ENCODE data around the gene SETD2.
"Not testable (repeated sequence)": the region's sequence is repeated elsewhere in the genome, so short reads cannot be mapped to it uniquely, and the experiment has no call there.

SETD2 gene

GRCh38 chr3:47092090-47092489, 71.8 kb downstream of the SETD2 start:
- DNase-seq, result no peak

DNA sequence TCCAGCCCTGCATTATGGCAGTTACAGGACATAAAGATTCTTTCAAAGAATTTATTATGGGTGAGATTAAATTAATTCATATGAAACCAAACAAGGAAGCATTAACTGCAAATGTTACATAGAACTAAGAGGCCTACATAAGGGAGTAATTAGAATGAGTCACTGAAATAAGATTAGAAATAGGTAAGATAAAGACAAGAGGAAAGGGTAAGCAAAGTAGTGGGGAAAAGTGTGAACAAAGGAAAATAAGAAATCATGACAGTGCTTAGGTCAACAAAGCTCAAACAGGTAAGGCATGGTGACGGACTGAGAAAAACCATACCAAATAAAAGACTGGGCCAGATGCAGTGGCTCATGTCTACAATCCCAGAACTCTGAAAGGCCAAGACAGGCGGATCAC, 74.3 kb downstream of the SETD2 start:
- DNase-seq, result no peak

GRCh38 chr3:47086071-47086470, 77.8 kb downstream of the SETD2 start:
- no peak for DNase-seq

DNA sequence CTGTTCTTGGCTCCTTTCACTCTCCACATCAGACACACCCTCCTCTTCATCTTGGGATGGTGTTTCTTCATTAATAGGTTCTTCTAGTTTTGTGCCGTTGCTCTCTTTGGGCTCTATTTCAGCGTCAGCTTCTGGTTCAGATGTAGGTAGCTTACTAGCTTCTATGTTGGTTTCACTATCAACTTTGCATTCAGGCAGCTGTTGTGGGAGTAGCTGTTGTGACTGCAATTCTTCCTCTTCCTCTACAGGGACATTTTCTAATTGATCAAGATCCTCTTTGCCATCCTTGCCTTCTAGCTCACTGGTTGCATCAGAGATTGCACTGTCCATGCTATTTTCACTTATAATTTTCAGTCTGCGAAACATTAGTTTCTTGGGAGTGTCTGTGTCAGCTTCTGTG, 80.1 kb downstream of the SETD2 start:
- peak in 1 of 2 donors; percentile 8 for DNase-seq

- no peak for DNase-seq
Measured at GRCh38 chr3:47082519-47082918, 81.4 kb downstream of the SETD2 start.

DNA sequence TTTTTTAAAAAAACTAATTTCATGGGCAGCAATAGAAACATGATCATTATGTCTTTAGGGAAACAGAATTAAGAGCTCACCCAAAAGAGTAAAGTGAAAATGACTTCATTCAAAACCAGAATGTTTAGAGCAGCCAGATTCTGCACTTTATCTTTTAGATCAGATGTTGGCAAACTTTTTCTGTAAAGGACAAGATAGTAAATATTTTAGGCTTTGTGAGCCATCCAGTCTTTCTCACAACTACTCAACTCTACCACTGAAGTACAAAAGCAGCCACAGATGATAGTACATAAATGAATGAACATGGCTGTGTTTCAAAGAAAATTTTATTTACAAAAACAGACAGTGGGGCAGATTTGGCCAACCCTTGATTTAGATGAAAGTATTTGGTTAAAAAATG, 84.5 kb downstream of the SETD2 start:
- no peak for DNase-seq

GRCh38 chr3:47073685-47074084, 90.2 kb downstream of the SETD2 start:
- no peak for DNase-seq

DNA sequence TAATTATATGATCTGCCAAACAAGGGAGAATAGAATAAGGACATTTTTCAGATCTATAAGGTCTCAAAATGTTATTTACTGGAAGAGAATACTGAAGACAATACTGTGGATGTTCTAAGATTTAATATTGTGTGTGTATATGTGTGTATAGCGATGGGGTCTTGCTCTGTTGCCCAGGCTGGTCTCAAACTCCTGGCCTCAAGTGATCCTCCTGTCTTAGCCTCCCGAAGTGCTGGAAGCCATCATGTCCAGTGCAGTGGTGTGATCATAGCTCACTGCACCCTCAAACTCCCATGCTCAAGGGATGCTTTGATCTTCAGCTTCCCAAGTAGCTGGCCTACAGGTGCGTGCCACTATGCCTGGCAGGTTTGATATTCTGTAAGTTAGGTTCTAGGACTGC, 93.1 kb downstream of the SETD2 start:
- no peak for DNase-seq

GRCh38 chr3:47066259-47066658, 97.7 kb downstream of the SETD2 start:
- DNase-seq, result not testable (repeated sequence)

GRCh38 chr3:47065681-47066080, 98.2 kb downstream of the SETD2 start:
- no peak for DNase-seq

DNA sequence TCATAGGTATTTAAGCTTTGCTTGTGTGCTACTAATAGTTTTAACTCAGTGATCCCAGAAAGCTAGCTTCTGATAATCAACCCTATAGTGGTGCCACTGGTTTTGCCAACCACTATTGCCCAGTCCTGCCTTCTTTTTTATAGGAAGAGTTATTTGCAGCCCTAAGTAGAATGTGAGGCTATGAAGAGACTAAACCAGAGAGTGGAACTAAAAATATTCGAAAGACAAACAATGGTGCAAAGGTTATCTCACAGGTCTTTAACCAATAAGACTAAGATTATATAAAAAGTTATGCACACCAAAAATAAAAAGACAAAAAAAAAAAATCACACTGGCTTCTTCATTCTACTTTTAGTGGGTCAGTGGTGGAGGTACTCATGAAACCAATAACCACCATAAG, 98.9 kb downstream of the SETD2 start:
- no peak for DNase-seq

GRCh38 chr3:47057212-47057671, 106.7 kb downstream of the SETD2 start:
- peak; percentile 39 to 64 for DNase-seq

GRCh38 chr3:47056705-47057104, 107.2 kb downstream of the SETD2 start:
- no peak for DNase-seq

DNA sequence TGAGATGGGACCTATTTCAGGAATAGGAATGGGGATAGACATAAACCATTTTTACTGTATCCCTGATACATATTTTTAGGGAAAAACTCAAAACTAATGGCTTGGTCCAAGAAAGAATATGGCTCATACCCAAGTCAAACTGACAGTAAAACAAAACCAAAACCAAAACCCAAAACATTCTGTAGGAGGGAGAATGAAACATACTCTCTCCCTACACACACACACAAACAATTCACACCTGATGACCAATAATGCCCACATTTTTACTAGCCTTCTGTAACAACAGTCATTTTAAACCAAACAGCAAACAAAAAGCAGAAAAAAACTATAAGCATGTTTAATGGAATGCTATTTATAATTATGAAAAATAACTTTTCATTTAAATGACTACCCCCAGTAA, 109.5 kb downstream of the SETD2 start:
- no peak for DNase-seq

DNA sequence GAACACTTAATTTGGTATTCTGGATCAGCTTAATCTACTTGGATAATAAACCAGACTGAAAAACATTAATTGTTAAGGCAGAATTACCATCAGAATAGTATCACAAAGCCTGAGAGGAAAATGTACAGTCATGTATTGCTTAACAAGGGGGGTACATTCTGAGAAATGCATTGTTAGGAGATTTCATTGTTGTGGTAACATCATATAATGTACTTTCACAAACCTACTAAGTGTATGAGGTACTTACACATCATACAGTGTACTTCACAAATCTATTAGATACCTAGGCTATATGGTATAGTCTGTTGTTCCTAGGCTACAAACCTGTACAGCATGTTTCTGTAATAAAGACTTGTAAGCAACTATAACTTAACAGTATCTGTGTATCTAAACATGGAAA, 116.2 kb downstream of the SETD2 start:
- no peak for DNase-seq

DNA sequence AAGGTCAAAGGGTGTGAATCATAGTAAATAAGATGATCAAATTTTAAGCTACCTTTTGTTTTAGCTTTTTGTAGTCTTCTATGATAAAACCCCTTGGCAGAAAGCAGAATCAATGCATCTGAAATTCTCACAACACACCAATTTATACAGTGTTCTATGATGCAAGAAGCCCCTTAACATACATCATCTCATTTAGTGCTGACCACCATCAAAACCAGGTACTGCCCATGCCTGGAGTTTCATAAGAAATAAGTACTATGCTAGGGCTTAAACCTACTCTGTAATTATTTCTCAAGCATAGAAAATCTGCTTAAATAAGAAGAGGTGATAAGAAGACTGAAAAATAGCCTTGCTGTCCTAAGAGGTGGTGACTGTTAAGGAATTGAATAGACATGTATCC, 116.8 kb downstream of the SETD2 start:
- no peak for DNase-seq

GRCh38 chr3:47042231-47042791, 121.6 kb downstream of the SETD2 start:
- no peak for DNase-seq

GRCh38 chr3:47041114-47041513, 122.8 kb downstream of the SETD2 start:
- DNase-seq, result no peak

GRCh38 chr3:47037302-47037701, 126.6 kb downstream of the SETD2 start:
- not testable (repeated sequence) for DNase-seq

DNA sequence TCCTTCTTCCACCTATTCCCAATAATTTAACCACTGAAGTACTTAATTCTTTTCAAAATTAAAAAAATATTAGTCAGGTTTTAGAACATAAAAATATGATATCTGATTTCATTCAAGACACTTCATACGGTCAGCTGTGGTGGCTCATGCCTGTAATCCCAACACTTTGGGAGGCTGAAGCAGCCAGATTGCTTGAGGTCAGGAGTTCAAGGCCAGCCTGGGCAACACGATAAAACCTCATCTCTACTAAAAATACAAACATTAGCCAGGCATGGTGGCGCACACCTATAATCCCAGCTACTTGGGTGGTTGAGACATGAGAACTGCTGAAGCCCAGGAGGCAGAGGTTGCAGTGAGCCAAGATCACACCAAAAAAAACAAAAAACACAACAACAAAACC, 127.8 kb downstream of the SETD2 start:
- no peak for DNase-seq

- DNase-seq, result no peak
Measured at GRCh38 chr3:47035645-47036044, 128.3 kb downstream of the SETD2 start.

DNA sequence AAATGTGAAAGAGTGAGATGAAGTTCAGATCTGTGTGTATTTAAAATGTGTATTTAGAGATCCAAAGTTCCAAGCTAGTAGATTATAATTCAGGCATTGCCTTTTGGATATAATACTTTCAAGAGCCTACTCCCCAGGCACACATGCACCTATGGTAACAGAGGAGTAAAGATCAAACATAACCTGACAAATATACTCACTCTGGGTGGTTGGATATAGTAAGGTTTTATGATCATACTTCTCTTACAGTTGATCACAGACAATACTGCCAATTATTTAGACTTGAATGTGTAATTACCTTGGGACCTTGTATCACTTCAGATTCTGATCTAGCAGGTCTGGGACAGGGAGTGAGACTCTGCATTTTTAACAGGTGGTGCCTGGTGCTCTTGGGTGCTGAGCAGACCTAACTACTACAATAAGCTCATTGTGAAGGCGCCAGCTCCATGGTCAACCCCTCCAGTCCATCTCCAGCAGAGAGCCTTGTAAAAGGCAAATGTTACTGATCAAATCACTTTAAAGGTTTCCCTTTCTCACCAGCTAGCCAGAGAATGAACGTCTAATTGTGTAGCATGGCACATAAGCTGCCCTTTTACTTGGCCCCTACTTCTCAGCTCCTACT, 128.9 kb downstream of the SETD2 start:
- DNase-seq, result no peak

DNA sequence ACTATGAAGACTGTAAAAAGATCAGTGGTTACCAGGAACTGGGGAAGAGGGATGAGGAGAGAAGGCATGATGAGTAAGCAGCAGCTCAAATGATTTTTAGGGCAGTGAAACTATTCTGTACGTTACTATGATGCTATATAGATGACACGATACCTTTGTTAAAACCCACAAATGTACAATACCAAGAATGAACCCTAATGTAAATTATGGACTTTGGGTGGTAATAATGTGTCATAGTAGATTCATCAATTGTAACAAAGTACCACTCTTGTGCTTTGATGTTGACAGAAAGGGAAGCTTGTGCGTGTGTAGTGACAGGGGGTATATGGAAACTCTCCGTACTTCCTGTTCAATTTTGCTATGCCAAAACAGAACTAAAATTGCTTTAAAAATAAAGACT, 132.9 kb downstream of the SETD2 start:
- not testable (repeated sequence) for DNase-seq

GRCh38 chr3:47028667-47029066, 135.2 kb downstream of the SETD2 start:
- no peak for DNase-seq

- DNase-seq, result no peak
Measured at GRCh38 chr3:47028146-47028545, 135.8 kb downstream of the SETD2 start.
